Endothelial cell of umbilical vein (primary cell): ENCODE measurements around the gene RPL6. TPM values are rescaled to one million over a fixed set of nuclear protein-coding genes. Genes with fewer than 3 reads are reported as not detected.
A peak's percentile ranks its signal among the peaks of the same experiment; 100 is the strongest.

Experiments used
- BruUV-seq: library from RNA; stranded (reverse); fragments of 400-500 nt; replicated peaks from 2 replicates; lab custom pipeline; 2021; lab: Mats Ljungman, UMichigan
- CTCF ChIA-PET: fragments of 300-600, 350-600 bp; sonication (Branson Sonifier 250); formaldehyde crosslinking; loops from one replicate; lab custom pipeline; 2021; ENCODE audit warnings: antibody characterized with exemption, inconsistent platforms; lab: Charles Lee
- POLR2A ChIA-PET: fragments of 300-600, 350-600 bp; sonication (Branson Sonifier 250); formaldehyde crosslinking; loops from one replicate; lab custom pipeline; 2021; ENCODE audit warnings: antibody characterized with exemption, inconsistent platforms; lab: Charles Lee
- DNase-seq: peaks from one replicate; pipeline ENCODE4 v3.0.0-alpha.2; 2011; ENCODE audit warnings: low read depth, low spot score
- FAIRE-seq: peaks from 2 replicates; lab custom pipeline; 2011; peaks lifted over from hg19 to GRCh38; lab: Jason Lieb, UNC
- H2AFZ ChIP-seq: 2 replicates; pipeline ENCODE4 v1.6.0; 2012; ENCODE audit warnings: low read depth, low read length, control low read depth, inconsistent platforms
- H3K27ac ChIP-seq: 2 replicates; pipeline ENCODE4 v1.5.1; 2011; ENCODE audit warnings: low read depth, mild to moderate bottlenecking, control low read depth, low read length, moderate library complexity; ENCODE audit not compliant: insufficient read depth
- H3K27me3 ChIP-seq, 2 experiments: 2 replicates each; pipeline versions ENCODE4 v1.6.0 to v1.6.1; 2011; ENCODE audit warnings: low read length in 2 of 2, mixed read lengths in 1 of 2; ENCODE audit not compliant: control insufficient read depth in 2 of 2, insufficient read depth in 2 of 2
- H3K36me3 ChIP-seq, 2 experiments: 2 replicates in 1 of 2; 3 replicates in 1 of 2; pipeline ENCODE4 v1.5.1; 2011; ENCODE audit warnings: low read length in 2 of 2, mild to moderate bottlenecking in 1 of 2, moderate library complexity in 1 of 2; ENCODE audit not compliant: control insufficient read depth in 2 of 2, insufficient read depth in 2 of 2; ENCODE audit errors: extremely low read depth in 1 of 2
- H3K4me1 ChIP-seq: 3 replicates; pipeline ENCODE4 v1.5.1; 2011; ENCODE audit warnings: mild to moderate bottlenecking, low read length; ENCODE audit not compliant: control insufficient read depth, insufficient read depth; ENCODE audit errors: extremely low read depth
- H3K4me2 ChIP-seq: 2 replicates; pipeline ENCODE4 v1.6.1; 2011; ENCODE audit warnings: low read length, control low read depth, mixed read lengths; ENCODE audit not compliant: insufficient read depth
- H3K4me3 ChIP-seq, 3 experiments: fragments of 200-600 bp in 1 of 3; sonication (generic), shearing (Covaris generic) in 1 of 3; replicated peaks in 1 of 3; 2 replicates each; pipeline ENCODE4 v1.5.1; 2011 to 2016; ENCODE audit warnings: control low read depth in 3 of 3, low read length in 3 of 3, mild to moderate bottlenecking in 2 of 3, inconsistent platforms in 1 of 3, low read depth in 1 of 3, moderate library complexity in 1 of 3; ENCODE audit not compliant: insufficient read depth in 1 of 3
- H3K79me2 ChIP-seq: 2 replicates; pipeline ENCODE4 v1.6.0; 2012; ENCODE audit warnings: low read length, inconsistent platforms; ENCODE audit not compliant: control insufficient read depth, insufficient read depth
- H3K9ac ChIP-seq: replicated peaks from 2 replicates; pipeline ENCODE3; 2011; ENCODE audit warnings: low read length, control low read depth; ENCODE audit not compliant: insufficient read depth; ENCODE audit errors: extremely low read depth
- H3K9me1 ChIP-seq: replicated peaks from 3 replicates; pipeline ENCODE4 v1.6.0; 2011; ENCODE audit warnings: mild to moderate bottlenecking, low read length; ENCODE audit not compliant: control insufficient read depth, insufficient read depth; ENCODE audit errors: extremely low read depth
- H3K9me3 ChIP-seq: replicated peaks from 2 replicates; pipeline ENCODE4 v1.5.1; 2012; ENCODE audit warnings: low read length, inconsistent platforms; ENCODE audit not compliant: control insufficient read depth, insufficient read depth
- H4K20me1 ChIP-seq: replicated peaks from 2 replicates; pipeline ENCODE3; 2011; ENCODE audit warnings: mild to moderate bottlenecking, low read length; ENCODE audit not compliant: control insufficient read depth, insufficient read depth; ENCODE audit errors: extremely low read depth
- CTCF ChIP-seq, 2 donors: IDR thresholded peaks; 1 replicate in 1 of 2; 2 replicates in 1 of 2; pipeline ENCODE4 v1.5.1; 2011; ENCODE audit warnings: low read length in 2 of 2, mild to moderate bottlenecking in 2 of 2, moderate library complexity in 2 of 2, control low read depth in 1 of 2, inconsistent platforms in 1 of 2, low read depth in 1 of 2; ENCODE audit not compliant: insufficient read depth in 1 of 2; ENCODE audit errors: extremely low read depth in 1 of 2
- EZH2 ChIP-seq: IDR thresholded peaks from 2 replicates; pipeline ENCODE4 v1.6.1; 2012; ENCODE audit warnings: borderline replicate concordance, low read depth, mild to moderate bottlenecking, moderate library complexity, low read length, inconsistent platforms; ENCODE audit not compliant: severe bottlenecking
- FOS ChIP-seq: IDR thresholded peaks from 2 replicates; pipeline ENCODE4 v1.6.1; 2011; ENCODE audit warnings: mild to moderate bottlenecking, low read length, moderate library complexity, borderline replicate concordance; ENCODE audit not compliant: insufficient read depth
- GATA2 ChIP-seq: IDR thresholded peaks from 2 replicates; pipeline ENCODE4 v1.7.0; 2011; ENCODE audit warnings: low read depth, mild to moderate bottlenecking, moderate library complexity, mixed read lengths, low read length; ENCODE audit not compliant: insufficient read length, insufficient read depth
- JUN ChIP-seq: IDR thresholded peaks from 2 replicates; pipeline ENCODE4 v1.6.1; 2011; ENCODE audit warnings: borderline replicate concordance, low read depth; ENCODE audit not compliant: insufficient read length, insufficient read depth
- MAX ChIP-seq: IDR thresholded peaks from 2 replicates; pipeline ENCODE4 v1.6.1; 2011; ENCODE audit not compliant: insufficient read depth, insufficient read length
- MYC ChIP-seq: IDR thresholded peaks from one replicate; pipeline ENCODE4 v1.6.1; 2011; ENCODE audit warnings: mild to moderate bottlenecking, low read depth, low read length
- POLR2A ChIP-seq: IDR thresholded peaks from 2 replicates; pipeline ENCODE4 v1.6.1; 2012; ENCODE audit warnings: low read depth, mild to moderate bottlenecking, control low read depth, low read length
- POLR2AphosphoS5 ChIP-seq: IDR thresholded peaks from 2 replicates; pipeline ENCODE4 v1.6.1; 2012; ENCODE audit warnings: low read depth, mild to moderate bottlenecking, control low read depth, low read length, moderate library complexity; ENCODE audit not compliant: insufficient read depth
- dilution Hi-C: fragments of 300-500 bp; cut with MboI; formaldehyde crosslinking; loops from one replicate; pipeline ENCODE4 v1.15.0; 2019; ENCODE audit warnings: low sequenced_read_pairs; ENCODE audit not compliant: extremely low pct_ligation_motif_present
- intact Hi-C: fragments of 100-400 bp; cut with micrococcal nuclease; formaldehyde crosslinking; loops from one replicate; pipeline ENCODE4 v1.10.0; 2022
- polyA plus RNA-seq, 4 experiments: library from polyadenylated mRNA; depleted of rRNA in 3 of 4; stranded (reverse) in 3 of 4; unstranded in 1 of 4; fragments of >200 nt; gene quantifications; 2 replicates each; pipeline versions ENCODE4 v1.2.1 to v1.2.3, GENCODE V29; 2011 to 2012; ENCODE audit warnings: missing spikeins in 1 of 4
- total RNA-seq: library from RNA; stranded (reverse); gene quantifications from 2 replicates; pipeline ENCODE4 v1.2.3, GENCODE V29; 2021

RPL6 gene
- total and polyA plus RNA-seq, 2 donors (not counting 3 experiments of a cell fraction or from before 2014, with no cell fraction given) = 998 to 1,385 TPM

- Histone ChIP-seq H3K4me1 (peaks cover 2% of the 10 kb centered on the region), H3K27me3 (peaks cover 0 to 4% of the 10 kb centered on the region in 2 experiments), H3K9me1 (no peaks in the 10 kb centered on the region), H3K27ac (no peak overlapping the region), H3K9me3 (no peaks in the 10 kb centered on the region), H3K79me2 (peaks cover 3% of the 10 kb centered on the region), H3K4me2 (no peak overlapping the region), H3K9ac (no peak overlapping the region), H2AFZ (no peak overlapping the region), H4K20me1 (no peaks in the 10 kb centered on the region), H3K4me3 (no peak overlapping the region), H3K36me3 (no peaks in the 10 kb centered on the region)
- intact Hi-C loops = loop anchor here (10.0 kb wide), 1 partner anchor 569 kb away; the partner anchor contains the start of gene MAPKAPK5
- peak; percentile 19 for DNase-seq
- ChIA-PET POLR2A (no interaction called here), CTCF (interaction anchor here (1.4 kb wide), 1 partner anchor 216 kb away, joined by 8 read pairs; no protein-coding TSS in a partner anchor)
- BruUV-seq = no TSS peak
- dilution Hi-C loops = no loop called here
- no peak for FAIRE-seq
- no peak for TF ChIP-seq MYC
- TF ChIP-seq JUN = no peak
- no peak for TF ChIP-seq POLR2A
- no peak for TF ChIP-seq CTCF (IDR thresholded peaks at IDR 0.05; ENCODE audit: extremely low read depth in 1 of 2, insufficient read depth in 1 of 2, low read depth in 1 of 2, low read length in 2 of 2)
- TF ChIP-seq FOS = no peak
- TF ChIP-seq GATA2 = no peak
- TF ChIP-seq MAX = no peak
- TF ChIP-seq POLR2AphosphoS5 = no peak
- no peak for TF ChIP-seq EZH2
Measured at GRCh38 chr12:112413855-112414625, 4.6 kb upstream of the RPL6 start.
